ENCODE data around the gene ZBTB7C. TPM values are rescaled to one million over a fixed set of nuclear protein-coding genes. Genes with fewer than 3 reads are reported as not detected.

ZBTB7C gene
- total and polyA plus RNA-seq, 2 of the 8 experiments (the other 6 are each of a cell fraction or from before 2014, with no cell fraction given): 0.15 to 0.45 TPM

DNA sequence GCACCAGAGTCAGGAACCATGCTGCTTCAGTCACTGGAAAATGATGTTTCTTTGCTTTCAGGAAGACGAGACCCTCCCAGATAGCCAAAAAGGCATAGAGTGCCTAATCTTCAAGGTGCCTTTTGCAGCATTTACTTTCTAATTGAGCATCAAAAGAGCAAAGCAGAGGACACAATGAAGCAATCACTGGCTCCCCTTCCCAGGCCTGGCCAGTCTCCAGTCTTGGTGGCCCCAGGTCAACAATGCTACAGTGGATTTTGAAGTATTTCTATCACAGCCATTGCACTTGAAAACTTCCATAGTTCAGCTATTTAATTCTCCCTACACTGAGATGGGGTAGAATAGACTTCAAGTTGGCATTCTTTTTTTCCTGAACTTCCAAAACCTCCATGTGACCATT is 15.4 kb downstream of the ZBTB7C start:
- CTCF ChIA-PET (ENCODE audit: partially characterized antibody): interaction anchor here (1.3 to 4.6 kb wide), 6 partner anchors 10 to 356 kb away, joined by 3 to 12 read pairs (median 6); no protein-coding TSS in a partner anchor

More for the DNA sequence above, 15.4 kb downstream of the ZBTB7C start:
- Histone ChIP-seq H2BK20ac (ENCODE audit: low read length) (peak overlapping the region; percentile 84; the same call in 1 of the 2 replicates), H3K36me3 (ENCODE audit: control insufficient read depth in 2 of 4, insufficient read depth in 4 of 4, low read length in 3 of 4) (no peaks in the 10 kb centered on the region), H3K14ac (ENCODE audit: insufficient read length) (no peak overlapping the region), H3K23me2 (ENCODE audit: low read depth, low read length) (peaks cover 2% of the 10 kb centered on the region; the same call in 1 of the 2 replicates), H2BK120ac (replicated peaks; ENCODE audit: low read depth, low read length) (no peak overlapping the region), H4K8ac (ENCODE audit: extremely low read depth, insufficient read depth, low read length) (no peak overlapping the region), H4K5ac (ENCODE audit: insufficient read length, low read depth, low read length) (no peak overlapping the region), H3K9me3 (ENCODE audit: insufficient read depth in 2 of 2, low read depth in 1 of 2, low read length in 1 of 2) (no peaks in the 10 kb centered on the region), H3K4ac (replicated peaks; ENCODE audit: insufficient read length, low read depth, low read length) (no peak overlapping the region), H2BK5ac (ENCODE audit: low read depth, low read length) (peak overlapping the region; percentile 64; the same call in 1 of the 2 replicates), H3K23ac (ENCODE audit: insufficient read length) (no peak overlapping the region), H3K27me3 (replicated peaks in 1 of 4; ENCODE audit: control insufficient read depth in 3 of 4, extremely low read depth in 1 of 4, insufficient read depth in 3 of 4, low read length in 3 of 4) (no peaks in the 10 kb centered on the region; a peak in 2 of 7 replicates), H3K27ac (ENCODE audit: low read depth, low read length) (no peak overlapping the region), H2BK15ac (ENCODE audit: low read length) (no peak overlapping the region), H3K79me2 (ENCODE audit: control insufficient read depth in 1 of 2, insufficient read depth in 2 of 2, low read length in 2 of 2) (no peaks in the 10 kb centered on the region), H3K18ac (ENCODE audit: extremely low read depth, low read length) (no peak overlapping the region; the same call in 1 of the 2 replicates), H2AFZ (ENCODE audit: low read length) (peak overlapping the region; percentile 63), H2BK12ac (ENCODE audit: low read depth, low read length) (no peak overlapping the region), H3K9ac (replicated peaks in 1 of 4; ENCODE audit: extremely low read depth in 1 of 4, low read depth in 3 of 4, low read length in 3 of 4) (no peak overlapping the region), H4K20me1 (replicated peaks in 1 of 2; ENCODE audit: control insufficient read depth in 1 of 2, insufficient read depth in 2 of 2, low read length in 2 of 2) (no peaks in the 10 kb centered on the region), H3K4me3 (ENCODE audit: extremely low read depth in 1 of 4, insufficient read depth in 2 of 4, low read depth in 3 of 4, low read length in 4 of 4) (no peak overlapping the region), H3K79me1 (ENCODE audit: low read depth, low read length) (no peaks in the 10 kb centered on the region), H3K4me2 (ENCODE audit: insufficient read depth in 1 of 2, low read depth in 2 of 2, low read length in 2 of 2) (no peak overlapping the region; a peak in 1 of 4 replicates), H4K91ac (replicated peaks; ENCODE audit: insufficient read length, low read length) (peak overlapping the region; percentile 63), H2AK5ac (ENCODE audit: low read depth, low read length) (no peak overlapping the region), H3K56ac (replicated peaks; ENCODE audit: insufficient read length, low read depth, low read length) (no peak overlapping the region), H3K4me1 (replicated peaks in 1 of 4; ENCODE audit: control insufficient read depth in 3 of 4, insufficient read depth in 4 of 4, low read length in 3 of 4) (peaks cover 0 to 13% (median 1%) of the 10 kb centered on the region in 4 experiments; a peak in 2 of 7 replicates)
- DNase-seq (ENCODE audit: low read depth in 1 of 2, low spot score in 2 of 2): no peak
- FAIRE-seq: no peak
- WGBS, 2 experiments (ENCODE audit: extremely low coverage in 1 of 2, insufficient coverage in 1 of 2, insufficient read length in 1 of 2, insufficient replicate concordance in 2 of 2, low coverage in 1 of 2, low lambda C conversion rate in 2 of 2, missing lambda C conversion rate in 1 of 2): 67% methylated on average over 1 of the region's 1 CpG; no CpG with 5 or more reads in 1 of the 2 experiments
- no peak for TF ChIP-seq BRCA1 (IDR thresholded peaks at IDR 0.05; ENCODE audit: low read depth, low read length)
- TF ChIP-seq KDM1A (IDR thresholded peaks at IDR 0.05; ENCODE audit: borderline replicate concordance, low read length): no peak
- TF ChIP-seq KDM4A (IDR thresholded peaks at IDR 0.05; ENCODE audit: low read depth, low read length, severe bottlenecking): no peak
- no peak for TF ChIP-seq POU5F1 (IDR thresholded peaks at IDR 0.05; ENCODE audit: low read depth, low read length)
- TF ChIP-seq PHF8 (conservative IDR thresholded peaks at IDR 0.05; ENCODE audit: low read depth, low read length): no peak
- no peak for TF ChIP-seq CBX8 (IDR thresholded peaks at IDR 0.05; ENCODE audit: borderline replicate concordance, low read depth, low read length)
- TF ChIP-seq CREB1 (IDR thresholded peaks at IDR 0.05): no peak
- no peak for TF ChIP-seq SUZ12 (IDR thresholded peaks at IDR 0.05; ENCODE audit: low read length)
- TF ChIP-seq RFX5 (IDR thresholded peaks at IDR 0.05; ENCODE audit: borderline replicate concordance, low read depth, low read length): no peak
- POLR2A ChIA-PET (ENCODE audit: partially characterized antibody): no interaction called here
